K562 (cell line): ENCODE results near the gene PPIL4. TPM values are rescaled to one million over a fixed set of nuclear protein-coding genes. Genes with fewer than 3 reads are reported as not detected.
A peak's percentile ranks its signal among the peaks of the same experiment; 100 is the strongest.

Experiments used
- BHLHE40 ChIP-seq: IDR thresholded peaks from 2 replicates; pipeline ENCODE4 v1.6.1; 2011; ENCODE audit warnings: low read length, improper control_type of control experiment
- DNMT1 ChIP-seq: fragments of 450-650 bp; IDR thresholded peaks from 2 replicates; pipeline ENCODE4 v1.6.1; 2016; ENCODE audit warnings: antibody characterized with exemption, mild to moderate bottlenecking
- ELK1 ChIP-seq: sonication (generic); formaldehyde crosslinking; IDR thresholded peaks from 2 replicates; pipeline ENCODE4 v1.8.1; 2022; ENCODE audit warnings: missing genetic modification reagents
- FOSL1 ChIP-seq: fragments of 200-800 bp; sonication (Bioruptor generic); conservative IDR thresholded peaks from 2 replicates; pipeline ENCODE4 v1.6.1; 2016; ENCODE audit warnings: missing genetic modification characterization, missing compliant biosample characterization
- GATA2 ChIP-seq: sonication (generic); formaldehyde crosslinking; IDR thresholded peaks from 2 replicates; pipeline ENCODE4 v1.4.0; 2020; ENCODE audit warnings: mild to moderate bottlenecking, missing genetic modification reagents
- GTF2F1 ChIP-seq: IDR thresholded peaks from 2 replicates; pipeline ENCODE4 v1.6.1; 2011; ENCODE audit warnings: low read depth, low read length, improper control_type of control experiment
- KAT2B ChIP-seq: IDR thresholded peaks from one replicate; pipeline ENCODE4 v1.6.1; 2012; ENCODE audit warnings: low read depth, mild to moderate bottlenecking, control low read depth, inconsistent platforms, low read length, moderate library complexity
- NR2C2 ChIP-seq, 2 experiments: fragments of 200-800 bp in 1 of 2; sonication (Bioruptor generic) in 1 of 2; sonication (generic) in 1 of 2; formaldehyde crosslinking in 1 of 2; IDR thresholded peaks; 2 replicates each; pipeline versions ENCODE4 v1.6.1 to v1.8.0; 2016 to 2022; ENCODE audit warnings: mild to moderate bottlenecking in 1 of 2, missing compliant biosample characterization in 1 of 2, missing genetic modification characterization in 1 of 2, missing genetic modification reagents in 1 of 2
- PKNOX1 ChIP-seq: fragments of 450-650 bp; IDR thresholded peaks from 2 replicates; pipeline ENCODE4 v1.6.1; 2016
- PRDM10 ChIP-seq: fragments of 450-650 bp; IDR thresholded peaks from 2 replicates; pipeline ENCODE4 v1.6.1; 2018; ENCODE audit not compliant: partially characterized antibody
- SAFB2 ChIP-seq: fragments of 200-400 bp; formaldehyde crosslinking; IDR thresholded peaks from 2 replicates; pipeline ENCODE4 v1.6.1; 2018; ENCODE audit warnings: borderline replicate concordance, low read length, low read depth, moderate library complexity; ENCODE audit not compliant: severe bottlenecking
- STAG1 ChIP-seq: sonication (generic); formaldehyde crosslinking; IDR thresholded peaks from 2 replicates; pipeline ENCODE4 v1.5.0; 2020; ENCODE audit warnings: missing genetic modification reagents, borderline replicate concordance
- THAP7 ChIP-seq: fragments of 250-450 bp; sonication (Bioruptor Pico); IDR thresholded peaks from 2 replicates; pipeline ENCODE4 v1.5.0; 2021
- ZBTB33 ChIP-seq: sonication (generic); formaldehyde crosslinking; IDR thresholded peaks from 2 replicates; pipeline ENCODE4 v1.8.1; 2023; ENCODE audit warnings: mild to moderate bottlenecking, missing genetic modification reagents
- ZKSCAN1 ChIP-seq: fragments of 150-350 bp; IDR thresholded peaks from 2 replicates; pipeline ENCODE4 v1.6.1; 2016; ENCODE audit warnings: low read depth, low read length
- ZNF263 ChIP-seq: sonication (generic); formaldehyde crosslinking; IDR thresholded peaks from 2 replicates; pipeline ENCODE4 v1.8.0; 2022; ENCODE audit warnings: mild to moderate bottlenecking, missing genetic modification reagents, borderline replicate concordance
- ZNF316 ChIP-seq: fragments of 450-650 bp; IDR thresholded peaks from 2 replicates; pipeline ENCODE4 v1.6.1; 2016
- ZNF384 ChIP-seq: IDR thresholded peaks from 2 replicates; pipeline ENCODE4 v1.6.1; 2012; ENCODE audit warnings: low read depth, low read length, improper control_type of control experiment
- polyA plus RNA-seq, 8 experiments: library from polyadenylated mRNA; depleted of rRNA in 4 of 8; stranded (reverse) in 5 of 8; unstranded in 3 of 8; fragments of >200 nt; fragmentation: Nextera tagmentation in 2 of 8; fragmentation: Illumina TruSeq in 1 of 8; extraction: Ambion mirVana in 2 of 8; extraction: Trizol in 1 of 8; gene quantifications; 2 replicates each; pipeline versions ENCODE4 v1.2.1 to v1.2.3, GENCODE V29; 2011 to 2014; ENCODE audit warnings: inconsistent platforms in 1 of 8, missing spikeins in 1 of 8
- total RNA-seq, 7 experiments: library from RNA; depleted of rRNA in 6 of 7; stranded (reverse); fragments of >200 nt in 6 of 7; fragmentation: Illumina TruSeq in 2 of 7; extraction: Trizol in 2 of 7; gene quantifications; 2 replicates each; pipeline versions ENCODE4 v1.2.1 to v1.2.3, GENCODE V29; 2011 to 2021; ENCODE audit warnings: low replicate concordance in 1 of 7

The PPIL4 gene
- total and polyA plus RNA-seq, 9 of the 15 experiments (the other 6 are each of a cell fraction or from before 2014, with no cell fraction given) = 14.5 to 55.2 (median 45.9) TPM

GRCh38 chr6:149484733-149485700 is 60.8 kb downstream of the PPIL4 start, which contains the start of gene ZC3H12D (continued):
- no peak for TF ChIP-seq GTF2F1
- 0 out of 2 replicates have a peak, but pooled peaks have one; percentile 9 for TF ChIP-seq ZNF263 (CRISPR knock-in tag)
- TF ChIP-seq ZNF316 = no peak
- TF ChIP-seq KAT2B = no peak
- no peak for TF ChIP-seq NR2C2 (CRISPR knock-in tag; IDR thresholded peaks at IDR 0.05)
- TF ChIP-seq NR2C2 (tag; IDR thresholded peaks at IDR 0.05) = peak; percentile 60; the same call in 1 of the 2 replicates
- TF ChIP-seq PRDM10 = peak; percentile 76
- TF ChIP-seq ZNF384 = peak; percentile 29; the same call in 1 of the 2 replicates
- TF ChIP-seq ZKSCAN1 = no peak
- no peak for TF ChIP-seq SAFB2
- TF ChIP-seq GATA2 = peak; percentile 69; the same call in 1 of the 2 replicates
- TF ChIP-seq THAP7 = no peak
- no peak for TF ChIP-seq DNMT1
- peak; percentile 39; the same call in 1 of the 2 replicates for TF ChIP-seq FOSL1 (tag)
- 0 out of 2 replicates have a peak, but pooled peaks have one; percentile 29 for TF ChIP-seq BHLHE40
- no peak for TF ChIP-seq ELK1 (CRISPR knock-in tag)
- 0 out of 2 replicates have a peak, but pooled peaks have one; percentile 23 for TF ChIP-seq STAG1 (CRISPR knock-in tag)
- TF ChIP-seq ZBTB33 (CRISPR knock-in tag) = no peak
- peak; percentile 87 for TF ChIP-seq PKNOX1
